ENCODE measurements around the gene IGF2BP2.

- TF ChIP-seq CTCF (IDR thresholded peaks at IDR 0.05) (no peak), EZH2 (IDR thresholded peaks at IDR 0.05) (no peak), EZH2phosphoT487 (IDR thresholded peaks at IDR 0.05) (no peak)
Measured at GRCh38 chr3:185713015-185713414, 111.8 kb downstream of the IGF2BP2 start.
